Gastrocnemius medialis (tissue), 4 donors: ENCODE data around the gene MC5R.

ENCODE experiments used
- POLR2A ChIP-seq, 2 donors: fragments of 450-650 bp; IDR thresholded peaks; one replicate each; pipeline ENCODE4 v1.6.1; 2017; ENCODE audit warnings: antibody characterized with exemption in 2 of 2, mild to moderate bottlenecking in 2 of 2, moderate library complexity in 2 of 2
- TF ChIP-seq, protein P1 (sequence below), 5 experiments: fragments of 450-650 bp in 3 of 5; fragments of 200-600 bp in 2 of 5; sonication (generic) in 2 of 5; IDR thresholded peaks in 4 of 5; conservative IDR thresholded peaks in 1 of 5; 1 replicate in 4 of 5; 2 replicates in 1 of 5; pipeline ENCODE4 v1.5.1; 2016 to 2019; ENCODE audit warnings: antibody characterized with exemption in 5 of 5, mild to moderate bottlenecking in 3 of 5, moderate library complexity in 3 of 5

GRCh38 chr18:13796515-13796914, 27.4 kb upstream of the MC5R start:
- TF ChIP-seq, protein P1, sequence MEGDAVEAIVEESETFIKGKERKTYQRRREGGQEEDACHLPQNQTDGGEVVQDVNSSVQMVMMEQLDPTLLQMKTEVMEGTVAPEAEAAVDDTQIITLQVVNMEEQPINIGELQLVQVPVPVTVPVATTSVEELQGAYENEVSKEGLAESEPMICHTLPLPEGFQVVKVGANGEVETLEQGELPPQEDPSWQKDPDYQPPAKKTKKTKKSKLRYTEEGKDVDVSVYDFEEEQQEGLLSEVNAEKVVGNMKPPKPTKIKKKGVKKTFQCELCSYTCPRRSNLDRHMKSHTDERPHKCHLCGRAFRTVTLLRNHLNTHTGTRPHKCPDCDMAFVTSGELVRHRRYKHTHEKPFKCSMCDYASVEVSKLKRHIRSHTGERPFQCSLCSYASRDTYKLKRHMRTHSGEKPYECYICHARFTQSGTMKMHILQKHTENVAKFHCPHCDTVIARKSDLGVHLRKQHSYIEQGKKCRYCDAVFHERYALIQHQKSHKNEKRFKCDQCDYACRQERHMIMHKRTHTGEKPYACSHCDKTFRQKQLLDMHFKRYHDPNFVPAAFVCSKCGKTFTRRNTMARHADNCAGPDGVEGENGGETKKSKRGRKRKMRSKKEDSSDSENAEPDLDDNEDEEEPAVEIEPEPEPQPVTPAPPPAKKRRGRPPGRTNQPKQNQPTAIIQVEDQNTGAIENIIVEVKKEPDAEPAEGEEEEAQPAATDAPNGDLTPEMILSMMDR (IDR thresholded peaks at IDR 0.05 in 4 of 5, conservative IDR thresholded peaks at IDR 0.05 in 1 of 5) = no peak
- TF ChIP-seq POLR2A (IDR thresholded peaks at IDR 0.05) = no peak
